Cardiac muscle cell (in vitro differentiated cells and primary cell): Measurements from ENCODE around the gene CORO2A. TPM values are rescaled to one million over a fixed set of nuclear protein-coding genes. Genes with fewer than 3 reads are reported as not detected.

ENCODE experiments used
- DNase-seq, 2 donors: peaks; one replicate each; pipeline versions ENCODE4 v3.0.0 to v3.0.0-alpha.2; 2010 to 2017; ENCODE audit warnings: low read depth in 1 of 2, low spot score in 1 of 2
- H3K27ac ChIP-seq: fragments of 200-600 bp; sonication (generic); 2 replicates; pipeline ENCODE4 v1.5.1; 2016
- H3K27me3 ChIP-seq: fragments of 200-600 bp; sonication (generic); 2 replicates; pipeline ENCODE4 v1.6.0; 2016; ENCODE audit warnings: control low read depth
- H3K36me3 ChIP-seq: fragments of 200-600 bp; sonication (generic); 2 replicates; pipeline ENCODE4 v1.5.1; 2016; ENCODE audit warnings: control low read depth
- H3K4me1 ChIP-seq: fragments of 200-600 bp; sonication (generic); 2 replicates; pipeline ENCODE4 v1.8.1; 2017; ENCODE audit warnings: low read depth, mild to moderate bottlenecking, mixed run types
- H3K4me3 ChIP-seq: fragments of 200-600 bp; sonication (generic); 2 replicates; pipeline ENCODE4 v1.5.1; 2016; ENCODE audit warnings: mild to moderate bottlenecking
- H3K9me3 ChIP-seq: fragments of 200-600 bp; sonication (generic); 2 replicates; pipeline ENCODE4 v1.5.1; 2017; ENCODE audit warnings: low read depth, mild to moderate bottlenecking, control low read depth
- CTCF ChIP-seq: IDR thresholded peaks from 2 replicates; pipeline ENCODE4 v1.5.1; 2012; ENCODE audit warnings: low read depth, mild to moderate bottlenecking, low read length
- polyA plus RNA-seq: library from polyadenylated mRNA; unstranded; fragments of >200 nt; fragmentation: Nextera tagmentation; extraction: Ambion mirVana; gene quantifications from 2 replicates; pipeline ENCODE4 v1.2.1, GENCODE V29; 2016
- total RNA-seq: library from RNA; depleted of rRNA; stranded (reverse); fragments of >200 nt; gene quantifications from 2 replicates; pipeline ENCODE4 v1.2.3, GENCODE V29; 2016

Gene CORO2A
- total and polyA plus RNA-seq, 2 experiments from 2014 or later, result 1.1 to 2.4 TPM

DNA sequence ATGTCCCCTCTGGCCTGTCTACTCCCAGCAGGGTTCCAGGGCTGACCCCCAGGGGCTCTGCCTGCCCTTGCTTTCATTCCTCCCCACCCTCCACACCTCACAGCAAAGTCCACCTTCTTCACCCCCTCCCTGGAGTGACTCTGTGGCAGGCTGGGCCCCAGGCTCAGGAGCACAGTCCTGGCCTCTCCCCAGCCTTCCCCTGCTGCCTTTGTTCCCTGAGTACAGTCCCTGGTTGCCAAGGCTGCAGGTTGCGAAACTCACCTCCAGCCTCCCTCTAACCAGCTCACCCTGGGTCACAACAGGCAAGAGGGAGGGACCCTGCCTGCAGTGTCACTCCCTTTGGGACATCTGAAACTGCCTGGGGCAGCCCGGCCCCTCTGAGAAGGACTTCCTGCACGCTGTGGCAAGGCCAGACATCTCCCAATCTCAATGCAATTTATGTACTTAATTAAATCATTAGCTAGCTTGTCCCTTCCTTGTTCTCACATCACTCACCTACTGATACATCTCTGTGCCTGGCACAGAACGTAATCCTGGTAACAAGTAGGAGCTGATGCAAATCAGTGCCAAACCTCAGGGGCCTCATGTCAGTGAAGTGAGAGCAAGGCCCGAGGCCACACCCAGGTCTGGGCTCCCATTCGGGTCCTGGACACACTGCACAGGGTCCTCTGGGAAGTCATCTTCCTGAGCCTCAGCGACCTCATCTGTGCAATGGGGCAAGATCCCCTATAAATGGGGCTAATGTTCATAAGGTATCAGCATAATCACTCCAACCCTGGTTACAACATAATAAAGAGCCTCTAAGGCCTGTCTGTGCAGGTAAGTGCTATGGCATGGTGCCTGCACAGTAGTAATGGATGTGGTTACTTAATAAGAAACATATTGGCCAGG lies 46.1 kb downstream of the CORO2A start:
- Histone ChIP-seq H3K4me1 (no peaks in the 10 kb centered on the region), H3K9me3 (no peaks in the 10 kb centered on the region), H3K27me3 (no peaks in the 10 kb centered on the region), H3K4me3 (no peak overlapping the region), H3K36me3 (no peaks in the 10 kb centered on the region), H3K27ac (no peak overlapping the region)
- DNase-seq, result peak in 1 of 2 donors; percentile 72
- TF ChIP-seq CTCF, result no peak

- no peak for TF ChIP-seq CTCF
- no peak overlapping the region for H3K4me3 ChIP-seq
Measured at GRCh38 chr9:98144631-98145030, 47.8 kb downstream of the CORO2A start.

GRCh38 chr9:98144076-98144475 lies 48.4 kb downstream of the CORO2A start:
- no peak for TF ChIP-seq CTCF
- H3K27me3 ChIP-seq, result no peaks in the 10 kb centered on the region
- H3K9me3 ChIP-seq, result no peaks in the 10 kb centered on the region
- no peaks in the 10 kb centered on the region for H3K36me3 ChIP-seq
- no peaks in the 10 kb centered on the region for H3K4me1 ChIP-seq
- no peak overlapping the region for H3K4me3 ChIP-seq
- DNase-seq, result no peak
- H3K27ac ChIP-seq, result no peak overlapping the region

More at GRCh38 chr9:98144631-98145030, 47.8 kb downstream of the CORO2A start:
- no peak overlapping the region for H3K27ac ChIP-seq
- no peaks in the 10 kb centered on the region for H3K4me1 ChIP-seq
- no peaks in the 10 kb centered on the region for H3K9me3 ChIP-seq
- H3K27me3 ChIP-seq, result no peaks in the 10 kb centered on the region
- DNase-seq, result no peak
- H3K36me3 ChIP-seq, result no peaks in the 10 kb centered on the region

DNA sequence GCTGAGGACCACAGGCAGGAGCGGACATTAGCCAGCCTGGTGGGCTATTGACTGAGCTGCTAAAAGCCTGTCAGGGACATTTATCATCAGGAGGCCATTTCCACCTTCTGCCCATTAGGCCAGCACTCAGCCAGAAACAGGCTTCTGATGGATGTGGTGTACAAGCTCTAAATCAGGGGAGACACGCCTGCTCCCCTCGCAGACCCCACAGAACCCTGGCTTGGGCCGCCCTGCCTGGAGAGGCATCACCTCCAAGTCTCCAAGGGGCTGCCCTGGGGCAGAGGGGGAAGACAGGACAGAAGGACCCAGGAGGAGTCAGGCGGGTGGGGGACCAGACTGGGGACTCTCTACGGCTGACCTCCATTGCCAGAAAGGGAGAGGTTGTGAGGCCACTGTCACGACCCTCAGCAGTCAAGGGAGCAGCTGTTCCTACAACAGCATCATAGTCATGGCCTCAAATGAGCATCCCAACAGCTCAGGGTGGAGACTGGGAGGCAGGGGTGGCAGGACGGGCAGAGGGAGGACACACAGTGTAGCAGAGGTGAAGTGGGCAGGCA lies 49.4 kb downstream of the CORO2A start:
- Histone ChIP-seq H3K9me3 (no peaks in the 10 kb centered on the region), H3K4me3 (no peak overlapping the region), H3K36me3 (no peaks in the 10 kb centered on the region), H3K4me1 (no peaks in the 10 kb centered on the region), H3K27ac (no peak overlapping the region), H3K27me3 (no peaks in the 10 kb centered on the region)
- no peak for TF ChIP-seq CTCF
- no peak for DNase-seq

DNA sequence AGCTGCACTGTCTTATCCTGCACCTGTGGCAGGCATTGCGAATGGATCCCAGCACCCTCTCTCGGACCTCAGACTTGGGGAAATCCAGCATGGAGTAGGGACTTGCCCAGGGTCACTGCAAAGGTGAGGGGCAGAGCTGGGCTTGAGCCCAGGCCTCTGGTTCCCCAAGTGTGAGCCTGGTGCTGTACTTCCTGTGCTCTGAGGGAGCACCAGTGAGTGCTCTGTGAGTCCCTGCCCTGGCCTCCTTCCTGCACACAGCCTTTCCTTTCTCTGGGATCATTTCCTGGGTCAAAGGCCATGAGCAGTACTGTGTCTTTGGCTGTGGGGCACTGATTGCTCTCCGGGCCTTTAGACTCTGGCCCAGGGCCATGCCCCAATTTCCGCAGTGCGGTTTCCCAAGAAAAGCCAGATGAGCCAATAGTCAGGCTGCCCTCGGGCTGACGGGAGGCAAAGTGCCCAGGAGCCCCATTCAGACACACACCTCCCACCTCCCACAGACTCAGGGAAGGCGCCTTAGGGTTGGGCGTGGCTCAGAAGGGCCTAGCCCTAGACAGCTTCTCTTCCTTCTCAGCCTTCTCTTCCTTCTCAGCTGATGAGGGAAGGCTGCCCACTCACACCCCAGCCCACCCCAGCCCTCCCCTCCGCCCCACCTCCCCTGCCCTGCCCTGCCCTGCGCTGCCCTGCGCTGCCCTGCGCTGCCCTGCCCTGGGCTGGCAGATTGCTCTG lies 50.1 kb downstream of the CORO2A start:
- no peaks in the 10 kb centered on the region for H3K4me1 ChIP-seq
- H3K27ac ChIP-seq, result no peak overlapping the region
- H3K9me3 ChIP-seq, result no peaks in the 10 kb centered on the region
- no peaks in the 10 kb centered on the region for H3K27me3 ChIP-seq
- DNase-seq, result no peak
- H3K36me3 ChIP-seq, result no peaks in the 10 kb centered on the region
- H3K4me3 ChIP-seq, result no peak overlapping the region
- no peak for TF ChIP-seq CTCF
